Measurements from ENCODE around the gene LRRC8B. TPM values are rescaled to one million over a fixed set of nuclear protein-coding genes. Genes with fewer than 3 reads are reported as not detected.

Gene LRRC8B
- total and polyA plus RNA-seq, 2 donors (not counting 1 experiment from before 2014, with no cell fraction given), result 0.83 to 2.8 TPM

DNA sequence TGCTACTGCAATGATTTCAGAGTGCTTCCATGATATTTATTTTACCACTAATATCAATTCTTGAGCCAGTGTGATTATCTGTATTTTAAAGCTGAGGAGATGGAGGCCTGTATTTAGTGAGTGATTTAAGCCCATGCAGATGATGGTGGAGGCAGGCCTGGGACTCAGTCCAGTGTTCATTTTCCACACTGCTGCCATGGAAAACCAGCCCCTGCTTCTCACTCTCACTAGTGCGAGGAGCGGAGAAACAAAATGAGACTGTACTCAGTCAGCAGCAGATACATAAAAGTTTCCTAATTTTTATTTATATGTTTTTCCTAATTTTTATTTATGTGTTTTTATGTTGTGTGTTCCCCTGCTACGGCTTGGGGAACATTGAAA lies 32.8 kb downstream of the LRRC8B start:
- Histone ChIP-seq H3K27ac (ENCODE audit: insufficient read depth, low read length) (no peak overlapping the region), H3K9ac (ENCODE audit: insufficient read depth, low read length) (no peak overlapping the region), H3K4me3 (replicated peaks in 1 of 4; ENCODE audit: control extremely low read depth in 1 of 4, insufficient read depth in 1 of 4, low read depth in 3 of 4, low read length in 4 of 4) (no peak overlapping the region), H3K27me3 (ENCODE audit: control insufficient read depth, insufficient read depth, low read length) (no peaks in the 10 kb centered on the region), H2AFZ (ENCODE audit: low read length) (no peak overlapping the region), H3K4me1 (ENCODE audit: control insufficient read depth, extremely low read depth, insufficient read depth, low read length) (no peaks in the 10 kb centered on the region), H3K79me2 (ENCODE audit: control insufficient read depth, insufficient read depth, low read length) (no peaks in the 10 kb centered on the region), H3K9me3 (ENCODE audit: control insufficient read depth, insufficient read depth, low read depth, low read length) (no peaks in the 10 kb centered on the region), H3K4me2 (ENCODE audit: extremely low read depth, insufficient read depth, low read length) (no peak overlapping the region), H3K36me3 (ENCODE audit: control insufficient read depth, insufficient read depth, low read length) (no peaks in the 10 kb centered on the region), H4K20me1 (ENCODE audit: control insufficient read depth, extremely low read depth, insufficient read depth, low read length) (no peaks in the 10 kb centered on the region)
- no peak for DNase-seq (ENCODE audit: low read depth in 2 of 2)
- TF ChIP-seq, protein P1, sequence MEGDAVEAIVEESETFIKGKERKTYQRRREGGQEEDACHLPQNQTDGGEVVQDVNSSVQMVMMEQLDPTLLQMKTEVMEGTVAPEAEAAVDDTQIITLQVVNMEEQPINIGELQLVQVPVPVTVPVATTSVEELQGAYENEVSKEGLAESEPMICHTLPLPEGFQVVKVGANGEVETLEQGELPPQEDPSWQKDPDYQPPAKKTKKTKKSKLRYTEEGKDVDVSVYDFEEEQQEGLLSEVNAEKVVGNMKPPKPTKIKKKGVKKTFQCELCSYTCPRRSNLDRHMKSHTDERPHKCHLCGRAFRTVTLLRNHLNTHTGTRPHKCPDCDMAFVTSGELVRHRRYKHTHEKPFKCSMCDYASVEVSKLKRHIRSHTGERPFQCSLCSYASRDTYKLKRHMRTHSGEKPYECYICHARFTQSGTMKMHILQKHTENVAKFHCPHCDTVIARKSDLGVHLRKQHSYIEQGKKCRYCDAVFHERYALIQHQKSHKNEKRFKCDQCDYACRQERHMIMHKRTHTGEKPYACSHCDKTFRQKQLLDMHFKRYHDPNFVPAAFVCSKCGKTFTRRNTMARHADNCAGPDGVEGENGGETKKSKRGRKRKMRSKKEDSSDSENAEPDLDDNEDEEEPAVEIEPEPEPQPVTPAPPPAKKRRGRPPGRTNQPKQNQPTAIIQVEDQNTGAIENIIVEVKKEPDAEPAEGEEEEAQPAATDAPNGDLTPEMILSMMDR (conservative IDR thresholded peaks at IDR 0.05 in 1 of 2, IDR thresholded peaks at IDR 0.05 in 1 of 2; ENCODE audit: low read depth in 1 of 2, low read length in 2 of 2), result no peak
- no peak for TF ChIP-seq EZH2 (IDR thresholded peaks at IDR 0.05; ENCODE audit: low read length, missing control alignments)

DNA sequence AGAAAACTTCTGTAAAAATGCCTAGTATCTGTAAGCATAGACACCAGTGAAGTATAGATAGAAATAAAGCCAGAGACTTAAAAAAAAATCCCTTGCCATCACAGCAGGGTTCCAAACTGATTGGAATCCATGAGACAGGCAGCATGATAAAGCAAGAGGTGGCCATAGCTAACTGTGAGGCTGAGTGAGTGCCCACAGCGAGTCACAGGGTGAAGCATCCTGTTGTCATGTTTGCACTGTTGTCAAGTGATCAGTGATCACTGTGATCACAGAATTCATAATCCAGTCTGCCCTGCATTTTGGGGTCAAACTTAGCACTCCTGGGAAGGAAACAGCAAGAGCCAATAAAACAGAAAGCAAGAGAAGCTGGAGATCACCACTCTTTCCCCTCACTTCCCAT lies 33.3 kb downstream of the LRRC8B start:
- no peak overlapping the region for H3K4me2 ChIP-seq (ENCODE audit: extremely low read depth, insufficient read depth, low read length)

DNA sequence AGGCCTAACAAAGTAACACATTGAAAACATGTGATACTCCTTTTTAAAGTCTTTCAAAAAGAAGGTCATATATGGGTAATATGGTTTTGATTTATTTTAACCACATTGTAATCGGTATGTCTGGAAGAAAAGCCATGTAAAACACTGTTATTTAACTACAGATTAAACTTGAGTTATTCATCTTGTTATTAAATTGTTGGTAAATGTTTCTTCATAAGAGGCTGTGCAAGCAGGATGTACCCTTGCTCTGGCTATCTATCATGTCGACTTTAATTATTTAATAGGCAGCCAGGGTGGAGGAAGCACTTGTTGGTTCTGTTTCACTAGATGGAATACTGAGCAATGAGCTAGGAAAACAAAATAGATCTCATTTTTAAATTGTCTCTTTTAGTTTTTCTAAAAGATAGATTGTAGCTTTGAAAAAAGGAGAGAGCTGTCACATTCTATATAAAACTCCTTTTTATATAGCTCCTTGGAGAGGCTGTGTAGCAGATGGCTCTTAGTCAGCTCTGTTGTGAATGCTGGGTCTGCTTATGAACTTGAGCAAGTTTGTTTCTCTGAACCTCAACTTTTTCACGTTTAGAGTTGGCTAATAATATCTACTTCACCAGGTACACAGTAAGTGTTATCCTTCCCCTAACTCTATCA lies 39.5 kb downstream of the LRRC8B start:
- Histone ChIP-seq H3K9ac (ENCODE audit: insufficient read depth, low read length) (no peak overlapping the region), H3K36me3 (ENCODE audit: control insufficient read depth, insufficient read depth, low read length) (no peaks in the 10 kb centered on the region), H3K9me3 (ENCODE audit: control insufficient read depth, insufficient read depth, low read depth, low read length) (no peaks in the 10 kb centered on the region), H3K79me2 (ENCODE audit: control insufficient read depth, insufficient read depth, low read length) (no peaks in the 10 kb centered on the region), H4K20me1 (ENCODE audit: control insufficient read depth, extremely low read depth, insufficient read depth, low read length) (no peaks in the 10 kb centered on the region), H3K27ac (ENCODE audit: insufficient read depth, low read length) (no peak overlapping the region), H3K4me1 (ENCODE audit: control insufficient read depth, extremely low read depth, insufficient read depth, low read length) (no peaks in the 10 kb centered on the region), H2AFZ (ENCODE audit: low read length) (no peak overlapping the region), H3K4me3 (replicated peaks in 1 of 4; ENCODE audit: control extremely low read depth in 1 of 4, insufficient read depth in 1 of 4, low read depth in 3 of 4, low read length in 4 of 4) (no peak overlapping the region), H3K27me3 (ENCODE audit: control insufficient read depth, insufficient read depth, low read length) (no peaks in the 10 kb centered on the region), H3K4me2 (ENCODE audit: extremely low read depth, insufficient read depth, low read length) (no peak overlapping the region)
- TF ChIP-seq, protein P1 (conservative IDR thresholded peaks at IDR 0.05 in 1 of 2, IDR thresholded peaks at IDR 0.05 in 1 of 2; ENCODE audit: low read depth in 1 of 2, low read length in 2 of 2), result no peak
- TF ChIP-seq EZH2 (IDR thresholded peaks at IDR 0.05; ENCODE audit: low read length, missing control alignments), result no peak
- peak in 1 of 2 donors; percentile 13 for DNase-seq (ENCODE audit: low read depth in 2 of 2)

More for the DNA sequence above, 33.3 kb downstream of the LRRC8B start:
- Histone ChIP-seq H3K27me3 (ENCODE audit: control insufficient read depth, insufficient read depth, low read length) (no peaks in the 10 kb centered on the region), H3K36me3 (ENCODE audit: control insufficient read depth, insufficient read depth, low read length) (no peaks in the 10 kb centered on the region), H2AFZ (ENCODE audit: low read length) (no peak overlapping the region), H3K9me3 (ENCODE audit: control insufficient read depth, insufficient read depth, low read depth, low read length) (no peaks in the 10 kb centered on the region), H3K4me1 (ENCODE audit: control insufficient read depth, extremely low read depth, insufficient read depth, low read length) (no peaks in the 10 kb centered on the region), H3K79me2 (ENCODE audit: control insufficient read depth, insufficient read depth, low read length) (no peaks in the 10 kb centered on the region), H3K27ac (ENCODE audit: insufficient read depth, low read length) (no peak overlapping the region), H3K9ac (ENCODE audit: insufficient read depth, low read length) (no peak overlapping the region), H3K4me3 (replicated peaks in 1 of 4; ENCODE audit: control extremely low read depth in 1 of 4, insufficient read depth in 1 of 4, low read depth in 3 of 4, low read length in 4 of 4) (no peak overlapping the region), H4K20me1 (ENCODE audit: control insufficient read depth, extremely low read depth, insufficient read depth, low read length) (no peaks in the 10 kb centered on the region)
- no peak for TF ChIP-seq EZH2 (IDR thresholded peaks at IDR 0.05; ENCODE audit: low read length, missing control alignments)
- TF ChIP-seq, protein P1 (conservative IDR thresholded peaks at IDR 0.05 in 1 of 2, IDR thresholded peaks at IDR 0.05 in 1 of 2; ENCODE audit: low read depth in 1 of 2, low read length in 2 of 2), result no peak
- no peak for DNase-seq (ENCODE audit: low read depth in 2 of 2)

All from fibroblast of lung (primary cell).